IPS-NIHi11 (cell line): ENCODE measurements around the gene ZNF544.

Experiments used
- DNase-seq: peaks from one replicate; pipeline ENCODE4 v3.0.0; 2012; ENCODE audit warnings: mixed read lengths, low spot score

ZNF544 gene

GRCh38 chr19:58228585-58229254 lies at the start of gene ZNF544:
Gene ZNF544 (plus strand): TSS chr19:58228914. CDS start chr19:58244024, 15,110 bp downstream.
- peak; percentile 92 for DNase-seq

- DNase-seq = peak; percentile 45
Measured at GRCh38 chr19:58181902-58182576, 46.7 kb upstream of the ZNF544 start.

GRCh38 chr19:58182577-58182988 lies 46.1 kb upstream of the ZNF544 start:
- no peak for DNase-seq

- DNase-seq = peak; percentile 98
Measured at GRCh38 chr19:58182989-58183816, 45.5 kb upstream of the ZNF544 start, which contains the start of gene ZNF274. Gene ZNF274 (plus strand): TSS chr19:58183061. CDS start chr19:58183966, 905 bp downstream.

GRCh38 chr19:58183817-58184215 lies 44.9 kb upstream of the ZNF544 start:
- no peak for DNase-seq

- no peak for DNase-seq
Measured at GRCh38 chr19:58196901-58197616, 31.7 kb upstream of the ZNF544 start.

- DNase-seq = peak; percentile 88
Measured at GRCh38 chr19:58203814-58204475, 24.8 kb upstream of the ZNF544 start.

- DNase-seq = no peak
Measured at GRCh38 chr19:58204566-58204965, 24.1 kb upstream of the ZNF544 start.

GRCh38 chr19:58209577-58209976 lies 19.1 kb upstream of the ZNF544 start:
- no peak for DNase-seq

GRCh38 chr19:58212336-58213074 lies 16.2 kb upstream of the ZNF544 start:
- no peak for DNase-seq

- DNase-seq = no peak
Measured at GRCh38 chr19:58213075-58213369, 15.7 kb upstream of the ZNF544 start.

- no peak for DNase-seq
Measured at GRCh38 chr19:58217069-58217481, 11.6 kb upstream of the ZNF544 start.

GRCh38 chr19:58217607-58218391 lies 10.9 kb upstream of the ZNF544 start:
- no peak for DNase-seq

- DNase-seq = no peak
Measured at GRCh38 chr19:58218899-58219298, 9.8 kb upstream of the ZNF544 start.

- peak; percentile 22 for DNase-seq
Measured at GRCh38 chr19:58227964-58228584, 640 bp upstream of the ZNF544 start.

GRCh38 chr19:58229255-58229639 lies 533 bp downstream of the ZNF544 start:
- peak; percentile 84 for DNase-seq

GRCh38 chr19:58237324-58237723 lies 8.6 kb downstream of the ZNF544 start:
- DNase-seq = no peak

- DNase-seq = no peak
Measured at GRCh38 chr19:58243351-58243750, 14.6 kb downstream of the ZNF544 start.

- no peak for DNase-seq
Measured at GRCh38 chr19:58248886-58249285, 20.2 kb downstream of the ZNF544 start.
